Measurements from ENCODE around the gene ASRGL1.

DNA sequence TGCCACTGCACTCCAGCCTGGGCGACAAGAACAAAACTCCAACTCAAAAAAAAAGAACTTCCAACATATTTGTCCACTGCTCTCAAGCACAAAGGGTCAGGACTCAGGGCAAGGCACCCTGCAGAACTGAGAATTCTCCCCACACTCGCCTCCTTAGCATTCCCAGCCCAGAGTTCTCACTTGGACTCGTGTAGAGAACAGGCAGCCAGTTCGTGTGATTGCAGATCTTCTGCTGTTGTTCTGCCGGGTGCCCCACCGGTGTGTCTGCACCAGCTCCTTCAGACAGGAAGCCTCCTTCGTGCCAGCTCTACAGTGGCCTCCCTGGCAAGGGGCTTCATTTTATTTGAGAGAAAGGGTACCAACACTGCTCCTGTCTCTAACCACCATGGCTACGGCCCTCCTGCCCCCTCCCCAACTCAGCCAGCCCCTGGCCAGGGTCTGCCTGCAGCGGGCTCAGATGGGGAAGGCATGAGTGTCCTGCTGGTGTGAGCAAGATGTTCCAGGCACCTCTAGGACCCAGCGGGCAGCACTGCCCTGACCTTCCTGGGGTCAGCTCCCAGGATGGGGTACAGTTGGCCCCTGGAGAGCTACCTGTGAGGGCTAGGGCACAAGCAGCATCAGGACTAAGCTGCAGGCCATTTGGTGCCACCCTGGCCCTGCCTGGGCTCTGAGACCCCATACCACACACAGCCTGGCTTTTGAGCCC, 62.1 kb downstream of the ASRGL1 start:
- TF ChIP-seq, protein P1, sequence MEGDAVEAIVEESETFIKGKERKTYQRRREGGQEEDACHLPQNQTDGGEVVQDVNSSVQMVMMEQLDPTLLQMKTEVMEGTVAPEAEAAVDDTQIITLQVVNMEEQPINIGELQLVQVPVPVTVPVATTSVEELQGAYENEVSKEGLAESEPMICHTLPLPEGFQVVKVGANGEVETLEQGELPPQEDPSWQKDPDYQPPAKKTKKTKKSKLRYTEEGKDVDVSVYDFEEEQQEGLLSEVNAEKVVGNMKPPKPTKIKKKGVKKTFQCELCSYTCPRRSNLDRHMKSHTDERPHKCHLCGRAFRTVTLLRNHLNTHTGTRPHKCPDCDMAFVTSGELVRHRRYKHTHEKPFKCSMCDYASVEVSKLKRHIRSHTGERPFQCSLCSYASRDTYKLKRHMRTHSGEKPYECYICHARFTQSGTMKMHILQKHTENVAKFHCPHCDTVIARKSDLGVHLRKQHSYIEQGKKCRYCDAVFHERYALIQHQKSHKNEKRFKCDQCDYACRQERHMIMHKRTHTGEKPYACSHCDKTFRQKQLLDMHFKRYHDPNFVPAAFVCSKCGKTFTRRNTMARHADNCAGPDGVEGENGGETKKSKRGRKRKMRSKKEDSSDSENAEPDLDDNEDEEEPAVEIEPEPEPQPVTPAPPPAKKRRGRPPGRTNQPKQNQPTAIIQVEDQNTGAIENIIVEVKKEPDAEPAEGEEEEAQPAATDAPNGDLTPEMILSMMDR (IDR thresholded peaks at IDR 0.05): no peak
- TF ChIP-seq EZH2 (IDR thresholded peaks at IDR 0.05; ENCODE audit: borderline replicate concordance, insufficient read depth, low read depth, low read length, poor library complexity, severe bottlenecking): no peak
